ENCODE measurements around the gene SLC26A1. TPM values are rescaled to one million over a fixed set of nuclear protein-coding genes. Genes with fewer than 3 reads are reported as not detected.

The SLC26A1 gene
- total and polyA plus RNA-seq, 2 of the 13 experiments (the other 11 are each of a cell fraction or from before 2014, with no cell fraction given) = 5.4 to 22.9 TPM

- Histone ChIP-seq H3K27ac (ENCODE audit: extremely low read length, insufficient read depth, low read length) (no peak overlapping the region), H3K27me3 (ENCODE audit: control insufficient read depth in 1 of 2, insufficient read depth in 2 of 2, low read length in 2 of 2) (no peaks in the 10 kb centered on the region), H3K36me3 (replicated peaks in 1 of 2; ENCODE audit: control insufficient read depth in 1 of 2, insufficient read depth in 2 of 2, low read length in 2 of 2) (0 out of 5 replicates have a peak, but pooled peaks cover 0 to under 1% of the 10 kb centered on the region in 2 experiments), H3K4me2 (ENCODE audit: low read depth, low read length) (no peak overlapping the region), H2AFZ (ENCODE audit: low read length) (no peak overlapping the region), H3K79me2 (ENCODE audit: insufficient read depth, low read length) (no peaks in the 10 kb centered on the region), H3K4me1 (ENCODE audit: insufficient read depth, low read length) (no peaks in the 10 kb centered on the region), H3K9me3 (ENCODE audit: low read length) (no peaks in the 10 kb centered on the region), H4K20me1 (ENCODE audit: insufficient read depth, low read length) (no peaks in the 10 kb centered on the region), H3K9ac (ENCODE audit: insufficient read depth, low read depth, low read length) (no peak overlapping the region), H3K4me3 (replicated peaks in 1 of 3; ENCODE audit: insufficient read depth in 1 of 3, low read depth in 2 of 3, low read length in 3 of 3) (no peak overlapping the region)
- ChIA-PET CTCF (ENCODE audit: low intra/inter-chr PET ratio, low total read pairs) (no interaction called here), POLR2A (no interaction called here)
- ATAC-seq (no peak), DNase-seq (ENCODE audit: low spot score) (no peak), FAIRE-seq (no peak)
- intact Hi-C loops (cut with micrococcal nuclease; ENCODE audit: unreplicated experiment) (no loop called here), in situ Hi-C loops (cut with HindIII; ENCODE audit: extremely low pct_ligation_motif_present, low pct_unique_long_range_greater_than_20kb) (no loop called here)
- 92% methylated on average over 35 of the region's 45 CpGs for WGBS (ENCODE audit: low lambda C conversion rate)
- BruUV-seq (replicated peaks) = no TSS peak
- TF ChIP-seq ZNF782 (CRISPR knock-in tag; IDR thresholded peaks at IDR 0.05; ENCODE audit: borderline replicate concordance) (no peak), MTF2 (CRISPR knock-in tag; IDR thresholded peaks at IDR 0.05; ENCODE audit: borderline replicate concordance) (no peak), ZBTB8A (CRISPR knock-in tag; IDR thresholded peaks at IDR 0.05; ENCODE audit: borderline replicate concordance, low read depth) (no peak), ZBTB33 (CRISPR knock-in tag; IDR thresholded peaks at IDR 0.05) (peak; percentile 45; the same call in 1 of the 2 replicates), ARNT2 (CRISPR knock-in tag; IDR thresholded peaks at IDR 0.05; ENCODE audit: low read depth) (no peak), HNF1A (IDR thresholded peaks at IDR 0.05; ENCODE audit: low read depth) (no peak), HNF1A (CRISPR knock-in tag; IDR thresholded peaks at IDR 0.05; ENCODE audit: borderline replicate concordance) (no peak), KLF11 (CRISPR knock-in tag; IDR thresholded peaks at IDR 0.05) (no peak), MXD4 (CRISPR knock-in tag; IDR thresholded peaks at IDR 0.05) (no peak), AGO2 (optimal IDR thresholded peaks at IDR 0.05; ENCODE audit: low read depth, low read length) (peak; percentile 81)
These were observed 35.5 kb downstream of the SLC26A1 start for GRCh38 chr4:957581-958313.

Data from HepG2 (cell line).